ENCODE data around the gene HMGB2. TPM values are rescaled to one million over a fixed set of nuclear protein-coding genes. Genes with fewer than 3 reads are reported as not detected.

Gene HMGB2
- total RNA-seq = 25.0 TPM

DNA sequence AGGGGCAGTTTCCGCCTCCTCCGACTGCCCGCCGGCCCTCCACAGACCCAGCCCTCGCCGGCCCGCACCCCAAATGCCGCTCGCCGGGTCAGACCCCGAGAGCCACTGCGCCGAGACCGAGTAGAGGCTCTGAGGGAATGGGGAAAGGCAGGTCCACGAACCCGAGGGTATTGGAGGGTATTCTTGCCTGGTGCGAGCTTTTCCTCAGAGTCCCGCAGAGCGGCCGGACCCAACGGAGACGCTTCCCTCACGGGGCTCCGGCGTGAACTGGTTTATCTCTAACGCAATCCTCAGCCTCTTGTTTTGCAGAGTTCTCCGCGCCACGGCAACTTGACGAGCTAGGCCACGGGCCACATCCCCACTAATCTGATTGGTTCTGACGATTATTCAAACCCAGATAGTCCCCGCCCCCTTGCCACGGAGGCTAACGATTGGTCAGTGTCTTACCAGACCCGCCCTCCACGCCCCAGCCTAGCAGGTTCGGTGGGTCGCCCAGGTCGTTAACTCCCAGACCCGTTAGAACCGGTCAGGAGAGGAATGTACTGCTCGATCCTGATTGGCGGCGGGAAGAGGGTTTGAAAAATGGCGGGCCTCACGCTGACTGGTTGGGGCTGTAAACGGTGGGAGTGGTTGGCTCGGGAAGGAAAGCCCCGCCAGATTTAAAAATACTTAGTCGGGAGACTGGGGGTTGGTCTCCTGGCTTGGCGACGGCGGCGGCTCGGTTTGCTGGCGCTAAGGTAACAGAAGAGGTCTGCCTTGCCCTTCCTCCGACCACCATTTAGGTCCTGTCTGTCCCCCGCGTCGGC lies at the start of gene HMGB2:
TSS of gene HMGB2 (minus strand) at position 274 of the 806 bp plus-strand sequence. CDS start 709 bp downstream, outside the sequence.
- DNase-seq (ENCODE audit: low read depth in 2 of 3, low spot score in 2 of 3) = peak; percentile 98 to 100 (median 100)

GRCh38 chr4:173382349-173382748 lies 48.2 kb upstream of the HMGB2 start:
- no peak for DNase-seq (ENCODE audit: low read depth in 2 of 3, low spot score in 2 of 3)

DNA sequence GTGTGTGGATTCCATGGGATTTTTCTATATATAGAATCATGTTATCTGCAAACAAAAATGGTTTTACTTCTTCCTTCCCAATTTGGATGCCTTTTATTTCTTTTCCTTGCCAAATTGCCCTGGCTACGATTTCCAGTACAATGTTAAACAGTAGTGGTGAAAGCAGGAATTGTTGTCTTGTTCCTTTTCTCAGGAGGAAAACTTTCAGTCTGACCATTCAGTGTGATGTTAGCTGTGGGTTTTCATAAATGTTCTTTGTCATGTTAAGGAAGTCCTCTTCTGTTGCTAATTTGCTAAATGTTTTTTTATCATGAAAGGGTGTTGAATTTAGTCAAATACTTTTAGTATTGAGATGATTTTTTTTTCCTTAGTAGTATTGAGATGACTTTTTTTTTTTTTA lies 47.5 kb upstream of the HMGB2 start:
- DNase-seq (ENCODE audit: low read depth in 2 of 3, low spot score in 2 of 3) = no peak

DNA sequence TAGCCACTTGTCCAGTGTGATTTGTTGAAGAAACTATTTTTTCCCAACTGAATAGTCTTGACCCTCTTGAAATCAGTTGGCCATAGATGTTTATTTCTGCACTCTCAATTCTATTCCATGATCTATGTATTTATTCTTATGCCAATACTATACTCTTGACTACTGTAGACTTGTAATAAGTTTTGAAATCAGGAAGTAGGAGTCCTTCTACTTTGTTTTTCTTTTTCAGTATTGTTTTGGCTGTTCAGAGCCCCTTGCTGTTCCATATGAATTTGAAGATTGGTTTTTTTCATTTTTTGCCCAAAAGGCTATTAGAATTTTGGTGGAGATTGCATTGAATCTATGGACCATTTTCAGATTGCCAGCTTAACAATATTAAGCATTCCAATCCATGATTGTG lies 46.8 kb upstream of the HMGB2 start:
- no peak for DNase-seq (ENCODE audit: low read depth in 2 of 3, low spot score in 2 of 3)

DNA sequence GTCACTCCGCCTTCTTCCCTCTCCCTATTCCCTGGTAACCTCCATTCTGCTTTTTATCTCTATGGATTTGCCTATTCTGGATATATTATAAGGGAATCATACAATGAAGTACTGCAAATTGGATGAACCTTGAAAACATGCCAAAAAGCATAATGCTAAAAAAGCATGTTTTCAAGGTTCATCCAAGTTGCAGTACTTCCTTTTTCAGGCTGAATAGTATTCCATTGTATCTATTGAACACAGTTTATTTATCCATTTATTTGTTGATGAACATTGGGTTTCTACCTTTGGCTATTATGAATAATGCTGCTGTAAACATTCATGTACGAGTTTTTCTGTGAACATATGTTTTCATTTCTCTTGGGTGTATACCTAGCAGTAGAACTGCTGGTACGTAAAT lies 45.8 kb upstream of the HMGB2 start:
- DNase-seq (ENCODE audit: low read depth in 2 of 3, low spot score in 2 of 3) = no peak

DNA sequence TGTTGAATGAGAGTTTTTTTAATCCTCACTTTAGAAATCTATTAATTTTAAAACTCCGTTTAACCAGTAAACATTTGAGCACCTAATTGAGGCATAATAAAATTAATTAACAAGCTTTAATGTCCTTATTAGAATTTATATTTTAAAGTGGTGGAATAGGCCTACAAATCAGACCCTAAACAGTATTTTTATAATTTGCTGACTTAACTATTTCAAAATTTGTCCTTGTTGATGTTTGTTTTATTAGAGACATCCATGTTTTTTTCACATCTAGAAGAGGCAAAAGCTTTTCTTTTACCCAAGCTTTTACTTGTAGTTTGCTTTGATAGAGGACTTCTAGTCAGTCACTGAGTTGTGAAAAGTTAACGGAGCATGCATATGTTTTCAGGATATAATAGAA lies 40.4 kb upstream of the HMGB2 start:
- DNase-seq (ENCODE audit: low read depth in 2 of 3, low spot score in 2 of 3) = no peak

DNA sequence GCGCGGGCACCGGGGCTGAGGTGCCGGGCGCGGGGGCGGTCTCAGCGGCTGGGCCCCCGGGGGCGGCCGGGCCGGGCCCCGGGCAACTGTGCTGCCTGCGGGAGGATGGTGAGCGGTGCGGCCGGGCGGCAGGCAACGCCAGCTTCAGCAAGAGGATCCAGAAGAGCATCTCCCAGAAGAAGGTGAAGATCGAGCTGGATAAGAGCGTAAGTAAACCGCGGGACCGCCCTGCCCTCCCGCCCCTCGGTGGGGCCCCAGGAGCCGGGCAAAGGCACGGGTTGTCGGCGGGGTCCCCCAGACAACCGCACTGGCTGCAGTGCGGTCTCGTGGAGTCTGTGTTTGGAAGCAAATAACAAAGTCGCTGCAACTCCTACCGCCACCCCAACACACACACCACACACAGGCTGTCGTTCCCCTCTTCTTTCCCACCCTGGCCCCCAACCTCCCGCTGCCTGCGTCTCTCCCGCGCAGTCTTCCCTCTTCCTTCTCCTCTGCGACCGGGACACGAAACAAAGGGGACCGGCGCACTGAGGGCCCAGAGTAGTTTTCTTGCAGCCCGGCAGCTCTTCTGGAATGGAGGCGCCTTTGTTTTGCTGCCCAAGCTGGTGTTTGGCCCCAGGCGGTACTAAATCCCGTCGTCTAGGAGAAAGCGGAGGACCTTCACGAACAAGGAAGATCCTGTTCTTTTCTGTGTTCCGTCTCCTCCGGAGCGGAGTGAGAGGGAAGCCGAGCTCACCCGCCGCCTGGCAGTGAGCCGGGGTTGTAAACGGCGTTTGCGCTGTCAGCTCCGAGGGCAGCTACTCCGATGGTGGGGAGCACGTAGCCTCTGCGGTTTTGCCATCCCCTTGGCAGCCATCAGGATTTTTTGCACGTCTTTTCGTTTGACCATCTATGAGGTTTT lies 37.4 kb upstream of the HMGB2 start:
- DNase-seq (ENCODE audit: low read depth in 2 of 3, low spot score in 2 of 3) = peak; percentile 13 to 63 (median 62)

GRCh38 chr4:173370477-173371291 lies 36.5 kb upstream of the HMGB2 start, which contains the start of gene SAP30:
Gene SAP30 (plus strand): TSS chr4:173370954. CDS start chr4:173371183, 229 bp downstream.
- DNase-seq (ENCODE audit: low read depth in 2 of 3, low spot score in 2 of 3) = peak; percentile 98 to 99 (median 99)

- DNase-seq (ENCODE audit: low read depth in 2 of 3, low spot score in 2 of 3) = peak in 2 of 3 donors; percentile 71 to 78
Observed at GRCh38 chr4:173370130-173370476, 35.9 kb upstream of the HMGB2 start.

DNA sequence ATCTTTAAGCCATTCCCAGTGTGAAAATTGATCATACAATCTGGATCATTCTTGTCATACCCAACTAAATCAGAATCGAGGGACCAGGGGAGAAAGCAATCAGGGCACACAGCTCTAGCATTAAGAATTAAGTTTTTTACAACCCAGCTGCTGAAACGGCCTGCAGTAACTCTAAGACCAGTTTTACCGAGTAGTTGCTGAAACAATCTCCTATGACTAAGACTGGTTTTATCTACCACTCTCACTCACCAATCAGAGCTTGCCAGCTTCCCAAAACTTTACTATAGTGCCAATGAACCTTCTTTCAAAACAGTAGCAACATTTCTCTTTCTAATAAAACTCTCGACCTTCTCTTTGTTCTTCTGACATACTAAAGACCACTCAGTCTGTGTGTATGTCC lies 33.8 kb upstream of the HMGB2 start:
- DNase-seq (ENCODE audit: low read depth in 2 of 3, low spot score in 2 of 3) = no peak

GRCh38 chr4:173367285-173367684 lies 33.1 kb upstream of the HMGB2 start:
- DNase-seq (ENCODE audit: low read depth in 2 of 3, low spot score in 2 of 3) = no peak

DNA sequence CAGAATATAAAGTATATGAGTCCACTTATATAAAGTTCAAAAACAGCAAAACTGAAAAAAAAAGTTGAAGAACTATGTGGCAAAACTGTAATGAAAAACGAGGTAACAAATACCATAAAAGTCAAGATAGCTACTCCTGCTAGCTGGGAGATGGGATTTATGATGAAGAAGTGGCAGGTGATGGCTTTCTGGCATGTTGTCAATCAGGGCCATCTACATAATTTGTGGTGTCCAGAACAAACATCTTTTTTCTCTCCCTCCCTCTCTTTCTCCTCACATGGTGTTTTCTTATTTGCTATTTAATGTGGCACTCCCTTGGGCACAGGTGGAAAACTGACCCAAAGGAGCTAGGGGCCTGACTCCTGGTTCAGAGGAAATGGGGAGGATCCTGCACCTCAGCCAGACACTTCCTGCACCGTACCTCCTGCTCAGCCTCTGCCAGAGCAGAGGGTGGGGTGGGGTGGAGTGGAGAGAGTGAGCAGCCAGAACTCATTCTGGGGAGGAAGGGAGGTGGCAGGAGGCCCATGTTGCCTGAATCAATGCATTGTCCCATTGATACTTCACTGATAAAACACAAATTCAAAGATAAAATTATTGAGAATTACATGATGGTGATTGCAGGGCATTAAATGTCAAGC lies 31.3 kb upstream of the HMGB2 start:
- DNase-seq (ENCODE audit: low read depth in 2 of 3, low spot score in 2 of 3) = no peak

GRCh38 chr4:173362666-173363065 lies 28.5 kb upstream of the HMGB2 start:
- no peak for DNase-seq (ENCODE audit: low read depth in 2 of 3, low spot score in 2 of 3)

DNA sequence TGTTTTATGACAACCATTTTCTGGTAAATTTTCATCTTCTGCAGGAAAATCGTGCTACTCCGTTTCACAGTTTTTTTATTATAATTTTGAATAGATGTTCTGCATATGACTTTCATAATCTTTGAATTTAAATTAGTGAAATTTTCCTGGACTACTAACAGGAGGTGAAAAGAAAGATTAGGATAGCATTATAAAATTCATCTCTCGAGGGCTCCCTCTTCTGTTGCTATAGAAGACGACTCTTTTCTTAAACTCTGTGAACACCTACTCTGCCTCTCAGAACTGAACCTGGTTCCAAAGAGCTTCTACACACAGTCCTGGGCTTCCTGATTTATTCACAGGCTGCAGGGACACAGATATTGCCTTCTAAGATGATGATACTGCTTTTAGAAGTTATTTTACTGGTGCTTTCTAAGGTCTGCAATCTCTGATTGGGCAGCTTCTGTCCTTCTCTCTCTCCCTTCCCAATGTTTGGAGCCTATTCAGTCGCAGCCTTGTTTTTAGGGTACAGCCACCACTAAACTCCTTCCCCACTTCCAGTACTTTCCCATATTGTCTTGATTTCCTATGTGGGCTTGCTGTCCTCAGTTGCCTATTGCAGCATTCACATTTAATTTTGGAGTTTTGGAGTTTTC lies 26.5 kb upstream of the HMGB2 start:
- peak in 1 of 3 donors; percentile 24 for DNase-seq (ENCODE audit: low read depth in 2 of 3, low spot score in 2 of 3)

GRCh38 chr4:173357939-173358338 lies 23.8 kb upstream of the HMGB2 start:
- DNase-seq (ENCODE audit: low read depth in 2 of 3, low spot score in 2 of 3) = no peak

DNA sequence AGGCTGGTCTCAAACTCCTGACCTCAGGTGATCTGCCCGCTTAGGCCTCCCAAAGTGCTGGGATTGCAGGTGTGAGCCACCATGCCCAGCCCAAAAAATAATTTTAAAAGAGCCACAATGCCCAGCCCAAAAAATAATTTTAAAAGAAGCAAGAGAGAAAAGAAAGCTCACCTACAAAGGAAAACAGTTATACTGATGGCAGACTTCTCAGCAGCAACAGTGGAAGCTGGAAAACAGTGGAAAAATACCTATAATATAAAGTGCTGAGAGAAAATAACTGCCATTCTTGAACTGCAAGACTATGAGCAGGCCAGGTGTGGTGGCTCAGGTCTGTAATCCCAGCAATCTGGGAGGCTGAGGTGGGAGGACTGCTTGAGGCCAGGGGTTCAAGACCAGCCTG lies 13.3 kb upstream of the HMGB2 start:
- no peak for DNase-seq (ENCODE audit: low read depth in 2 of 3, low spot score in 2 of 3)

DNA sequence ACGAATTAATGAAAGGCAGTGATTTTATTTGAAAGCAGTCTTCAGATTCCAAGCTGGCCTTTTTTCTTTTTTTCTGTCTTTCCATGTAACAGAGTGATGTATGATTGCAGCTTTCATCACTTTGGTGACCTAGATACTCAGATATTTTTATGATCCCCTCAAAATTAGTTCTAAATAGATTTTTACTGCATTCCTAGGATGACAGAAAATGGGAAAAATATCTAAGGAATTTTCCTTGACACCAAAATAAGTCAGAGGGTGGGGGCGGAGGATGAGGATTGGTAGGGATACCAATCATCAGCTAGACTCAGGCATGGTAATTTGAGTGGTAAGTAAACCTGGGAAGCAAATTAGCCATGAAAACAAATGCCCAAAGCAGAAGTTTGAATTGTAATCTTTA lies 11.9 kb upstream of the HMGB2 start:
- no peak for DNase-seq (ENCODE audit: low read depth in 2 of 3, low spot score in 2 of 3)

GRCh38 chr4:173345648-173346047 lies 11.5 kb upstream of the HMGB2 start:
- DNase-seq (ENCODE audit: low read depth in 2 of 3, low spot score in 2 of 3) = peak in 1 of 3 donors; percentile 59

DNA sequence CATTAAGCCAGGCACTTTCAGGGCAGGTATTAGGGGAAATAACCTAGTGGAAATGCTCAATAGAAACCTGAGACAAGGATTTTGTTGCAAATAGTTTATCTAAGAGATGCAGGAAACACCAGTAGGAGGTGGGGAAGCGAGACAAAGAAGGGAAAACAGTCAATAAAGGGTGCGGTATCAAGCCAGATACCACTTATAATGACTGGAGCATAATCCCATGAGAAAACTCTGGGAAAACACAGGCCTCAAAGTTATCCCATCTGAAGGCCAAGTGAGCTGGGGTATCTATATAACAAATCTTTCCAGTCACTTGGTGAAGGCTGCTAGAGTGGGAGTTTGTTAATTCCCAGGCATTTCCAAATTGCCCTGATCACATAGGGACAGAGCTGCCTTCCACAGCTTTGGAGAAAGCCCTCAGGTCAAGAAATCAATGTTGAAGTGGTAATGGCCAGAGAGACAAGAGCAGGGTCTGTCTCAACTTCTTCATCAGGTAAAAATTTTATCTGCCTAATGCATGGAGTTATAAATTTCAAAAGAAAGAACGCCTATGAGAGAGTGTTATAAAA lies 9.8 kb upstream of the HMGB2 start:
- no peak for DNase-seq (ENCODE audit: low read depth in 2 of 3, low spot score in 2 of 3)

GRCh38 chr4:173337463-173337862 lies 3.3 kb upstream of the HMGB2 start:
- no peak for DNase-seq (ENCODE audit: low read depth in 2 of 3, low spot score in 2 of 3)
